ENCODE data around the gene PDE4B.

DNA sequence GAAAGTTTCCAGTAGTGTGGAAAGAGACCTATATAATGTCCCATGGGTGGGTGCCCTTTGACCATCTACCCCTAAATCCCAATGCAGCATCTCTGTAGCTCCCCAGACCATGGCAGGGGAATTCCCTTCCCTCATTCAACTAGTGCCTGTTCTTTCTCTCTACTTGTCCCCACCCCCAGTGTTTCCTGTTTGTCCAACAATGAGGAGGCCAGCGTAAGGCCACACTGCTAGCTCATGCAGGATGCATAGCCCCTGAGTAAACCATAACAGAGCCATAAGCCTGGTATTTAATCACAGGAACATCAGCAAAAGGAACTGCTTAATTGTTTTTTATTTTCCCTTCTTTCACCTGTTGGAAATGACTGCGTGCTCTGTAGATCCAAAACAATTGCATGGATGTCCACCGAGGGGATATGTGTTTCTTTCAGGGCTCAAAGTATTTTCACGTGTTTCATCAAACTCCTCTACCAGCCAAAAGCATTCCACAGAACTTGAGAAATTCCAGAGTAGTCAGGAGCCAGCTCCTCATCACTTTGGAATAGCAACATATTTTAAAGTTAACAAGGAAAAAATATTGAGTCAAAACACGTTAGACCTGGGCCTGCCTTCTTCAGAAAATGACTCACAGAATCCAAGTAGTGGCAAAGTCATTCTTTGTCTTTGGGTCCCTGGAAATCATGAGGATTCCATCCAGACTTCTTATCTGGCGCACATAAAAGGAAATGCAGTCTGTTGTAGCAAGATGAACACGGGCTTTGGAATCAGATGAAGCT lies 578.7 kb downstream of the PDE4B start:
- TF ChIP-seq, protein P1, sequence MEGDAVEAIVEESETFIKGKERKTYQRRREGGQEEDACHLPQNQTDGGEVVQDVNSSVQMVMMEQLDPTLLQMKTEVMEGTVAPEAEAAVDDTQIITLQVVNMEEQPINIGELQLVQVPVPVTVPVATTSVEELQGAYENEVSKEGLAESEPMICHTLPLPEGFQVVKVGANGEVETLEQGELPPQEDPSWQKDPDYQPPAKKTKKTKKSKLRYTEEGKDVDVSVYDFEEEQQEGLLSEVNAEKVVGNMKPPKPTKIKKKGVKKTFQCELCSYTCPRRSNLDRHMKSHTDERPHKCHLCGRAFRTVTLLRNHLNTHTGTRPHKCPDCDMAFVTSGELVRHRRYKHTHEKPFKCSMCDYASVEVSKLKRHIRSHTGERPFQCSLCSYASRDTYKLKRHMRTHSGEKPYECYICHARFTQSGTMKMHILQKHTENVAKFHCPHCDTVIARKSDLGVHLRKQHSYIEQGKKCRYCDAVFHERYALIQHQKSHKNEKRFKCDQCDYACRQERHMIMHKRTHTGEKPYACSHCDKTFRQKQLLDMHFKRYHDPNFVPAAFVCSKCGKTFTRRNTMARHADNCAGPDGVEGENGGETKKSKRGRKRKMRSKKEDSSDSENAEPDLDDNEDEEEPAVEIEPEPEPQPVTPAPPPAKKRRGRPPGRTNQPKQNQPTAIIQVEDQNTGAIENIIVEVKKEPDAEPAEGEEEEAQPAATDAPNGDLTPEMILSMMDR (IDR thresholded peaks at IDR 0.05): no peak
- TF ChIP-seq POLR2A (IDR thresholded peaks at IDR 0.05): no peak

All from lower leg skin (tissue), 3 donors.